Skin epidermis (tissue), 12 donors: ENCODE data around the gene TFPI.
"Not testable (repeated sequence)": the region's sequence is repeated elsewhere in the genome, so short reads cannot be mapped to it uniquely, and the experiment has no call there.

Experiments
- H3K27ac ChIP-seq, 21 experiments: fragments of 200-600 bp; sonication (generic) in 11 of 21; one replicate each; pipeline ENCODE4 v1.5.0; 2020; ENCODE audit warnings: mild to moderate bottlenecking in 3 of 21, inconsistent platforms in 2 of 21, moderate library complexity in 2 of 21
- H3K4me3 ChIP-seq, 7 experiments: fragments of 200-600 bp; sonication (generic) in 2 of 7; one replicate each; pipeline ENCODE4 v1.5.0; 2020; ENCODE audit warnings: inconsistent platforms in 2 of 7, mild to moderate bottlenecking in 2 of 7, moderate library complexity in 1 of 7

TFPI gene

DNA sequence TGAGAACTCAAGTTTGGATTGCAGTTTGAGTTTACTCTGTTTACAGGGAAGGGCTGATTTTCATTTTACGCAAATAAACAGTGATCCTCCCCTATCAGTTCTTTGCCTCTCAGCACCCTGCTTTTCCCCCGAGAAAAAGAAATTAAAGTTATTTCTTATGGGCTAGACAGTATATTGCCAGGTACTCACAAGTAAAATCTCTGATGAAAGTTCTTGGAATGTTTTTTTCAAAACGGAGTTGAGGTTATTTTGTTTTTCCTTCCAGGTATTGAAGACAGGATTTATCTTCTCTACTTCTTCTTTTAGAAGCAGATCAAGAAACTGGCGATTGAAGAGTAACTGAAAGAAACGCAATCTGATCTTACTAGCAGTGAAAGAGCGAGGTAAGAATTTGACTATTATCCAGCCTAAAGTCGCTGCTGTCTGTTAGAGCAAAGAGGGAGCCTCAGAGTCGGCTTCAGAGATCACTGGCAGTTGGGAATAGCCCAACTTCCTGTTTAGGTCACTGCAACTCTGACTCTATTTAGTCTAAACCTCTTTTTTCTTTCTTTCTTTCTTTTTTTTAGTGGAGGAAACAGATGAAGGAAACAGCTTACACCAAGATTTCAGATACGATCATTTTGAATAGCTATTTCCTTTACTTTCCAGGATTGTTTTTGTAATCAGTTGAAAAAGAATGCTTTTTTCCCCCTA is at the start of gene TFPI:
Gene TFPI (minus strand): TSS at position 425 of the 693 bp plus-strand sequence. CDS start 50,667 bp downstream, outside the sequence.
- H3K4me3 ChIP-seq, result peak within 1 kb of the TSS; percentile 3 to 38 (median 27)
- H3K27ac ChIP-seq, result peak within 1 kb of the TSS in 17 of 21 experiments; percentile 16 to 86 (median 66)

DNA sequence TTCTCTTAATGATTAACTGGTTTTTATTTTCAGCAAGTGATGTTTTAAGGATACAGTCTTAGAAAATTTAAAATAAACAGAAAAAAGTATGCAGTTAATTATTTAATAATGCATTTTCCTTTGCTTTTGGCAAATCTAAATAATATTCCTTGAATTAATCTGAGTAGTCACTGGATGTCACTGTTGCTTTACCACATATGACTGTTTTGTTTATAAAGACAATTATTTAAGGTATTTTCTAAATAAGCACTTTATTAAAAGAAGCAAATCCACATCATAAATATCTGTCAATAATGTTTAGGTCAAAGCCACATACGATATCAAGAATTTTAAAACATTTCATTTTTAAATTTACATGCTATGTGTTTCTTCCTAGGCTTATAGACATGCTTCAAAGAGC is 40.6 kb upstream of the TFPI start:
- Histone ChIP-seq H3K4me3 (no peak overlapping the region), H3K27ac (no peak overlapping the region)

GRCh38 chr2:187593697-187594096 is 39.5 kb upstream of the TFPI start:
- Histone ChIP-seq H3K27ac (no peak overlapping the region), H3K4me3 (no peak overlapping the region)

GRCh38 chr2:187593098-187593497 is 38.9 kb upstream of the TFPI start:
- Histone ChIP-seq H3K4me3 (no peak overlapping the region), H3K27ac (no peak overlapping the region)

DNA sequence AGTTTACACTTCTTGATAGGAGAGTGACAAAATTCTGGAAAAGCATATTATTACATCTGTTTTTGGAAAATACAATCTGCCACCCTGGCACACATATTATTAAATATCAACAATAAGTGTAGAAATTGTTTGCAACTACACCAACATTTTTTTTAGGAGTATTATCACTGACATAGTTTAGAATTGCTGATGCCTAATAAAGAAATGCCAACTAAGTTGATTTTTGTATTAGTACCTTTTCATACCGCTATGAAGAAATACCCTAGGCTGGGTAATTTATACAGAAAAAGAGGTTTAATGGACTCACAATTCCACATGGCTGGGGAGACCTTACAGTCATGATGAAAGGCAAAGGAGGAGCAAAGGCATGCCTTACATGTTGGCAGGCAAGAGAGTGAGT is 35.9 kb upstream of the TFPI start:
- H3K27ac ChIP-seq, result no peak overlapping the region
- H3K4me3 ChIP-seq, result no peak overlapping the region

GRCh38 chr2:187586011-187586641 is 31.9 kb upstream of the TFPI start:
- Histone ChIP-seq H3K27ac (no peak overlapping the region), H3K4me3 (no peak overlapping the region)

DNA sequence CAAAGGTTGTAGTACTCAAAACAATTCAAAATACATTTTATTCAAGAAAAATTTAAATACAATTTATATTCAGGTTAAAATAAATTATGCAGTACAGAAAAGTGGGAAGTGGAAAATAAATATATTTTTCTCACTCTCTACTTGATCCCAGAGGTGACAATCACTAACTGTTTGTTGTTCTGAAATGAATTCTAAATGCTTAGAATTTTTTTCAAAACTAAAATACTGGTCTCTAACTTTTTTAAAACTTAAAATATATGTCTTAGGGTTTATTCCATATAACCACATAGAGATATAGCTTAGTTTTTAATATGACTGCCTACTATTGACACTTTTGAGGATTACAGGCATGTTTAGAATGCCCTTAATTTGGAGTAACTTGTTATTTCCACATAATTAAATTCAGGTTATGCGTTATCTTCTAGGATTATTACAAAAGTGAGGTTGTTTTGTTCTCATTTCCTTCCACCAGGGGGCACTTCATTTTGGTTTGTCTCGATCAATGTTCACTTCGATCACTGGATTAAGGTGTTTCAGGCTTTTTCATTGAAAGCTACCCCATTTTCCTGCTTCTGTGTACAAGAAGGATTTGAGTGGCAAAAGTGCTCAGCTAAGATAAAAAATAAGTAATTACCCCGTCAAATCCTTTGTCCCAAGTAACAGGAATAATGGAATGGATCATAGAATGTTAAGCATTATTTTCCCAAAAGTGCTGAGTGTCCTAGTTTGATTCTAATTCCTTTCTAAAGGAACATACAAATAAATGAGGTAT is 27.1 kb upstream of the TFPI start:
- Histone ChIP-seq H3K4me3 (peak overlapping the region in 2 of 7 experiments; percentile 5 to 25), H3K27ac (peak overlapping the region in 1 of 21 experiments; percentile 4)

DNA sequence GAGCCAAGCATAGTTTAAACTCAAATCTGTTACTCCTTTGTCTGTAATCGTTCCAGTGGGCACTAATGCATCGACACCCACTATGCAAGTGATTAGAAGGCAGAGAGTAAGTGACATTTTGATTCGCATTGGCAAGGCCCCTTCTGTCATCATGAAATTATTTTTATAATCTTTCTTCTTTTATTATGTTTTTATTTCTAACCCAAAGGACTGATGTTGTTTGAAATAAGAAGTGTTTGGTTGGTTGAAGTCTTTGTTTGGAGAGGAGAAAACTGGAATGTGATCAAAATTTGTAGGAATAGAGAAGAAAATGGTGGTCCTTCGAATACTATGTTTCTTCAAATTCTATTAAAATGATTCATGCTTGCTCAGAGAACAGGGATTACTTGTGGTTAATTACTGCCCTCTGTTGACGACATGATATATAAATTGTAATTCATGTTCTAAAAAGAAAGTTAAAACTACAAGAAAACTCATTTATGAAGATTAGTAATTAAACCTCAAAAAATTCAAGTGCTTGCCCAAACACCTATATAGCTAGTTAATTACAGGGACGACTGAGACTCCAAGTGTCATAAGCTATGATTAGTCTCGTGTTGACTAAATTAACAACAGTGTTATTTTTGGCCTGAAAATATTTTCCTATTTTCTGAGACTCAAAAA is 26.4 kb upstream of the TFPI start:
- H3K4me3 ChIP-seq, result peak overlapping the region in 2 of 7 experiments; percentile 5 to 25
- H3K27ac ChIP-seq, result peak overlapping the region in 1 of 21 experiments; percentile 4

- no peak overlapping the region for H3K4me3 ChIP-seq
- H3K27ac ChIP-seq, result no peak overlapping the region
Observed at GRCh38 chr2:187577310-187577709, 23.1 kb upstream of the TFPI start.

DNA sequence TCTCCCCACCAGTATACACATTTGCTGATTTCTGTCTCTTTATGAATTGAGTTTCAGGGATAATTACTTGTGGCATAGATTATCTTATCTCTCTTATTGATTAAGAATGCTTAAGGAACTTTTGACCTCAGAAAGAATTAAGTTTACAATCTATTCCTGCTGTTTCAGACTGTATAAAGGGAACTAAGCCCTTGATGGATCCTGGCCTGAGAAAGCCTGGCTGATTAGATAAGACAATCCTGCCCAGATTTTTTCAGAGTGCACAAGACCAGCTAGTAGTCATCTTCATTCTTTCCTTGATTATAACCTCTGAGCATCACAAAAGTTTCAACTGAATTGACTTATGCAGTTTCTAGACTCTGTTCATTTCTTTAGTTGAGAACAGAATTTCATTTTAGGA is 22.7 kb upstream of the TFPI start:
- no peak overlapping the region for H3K27ac ChIP-seq

DNA sequence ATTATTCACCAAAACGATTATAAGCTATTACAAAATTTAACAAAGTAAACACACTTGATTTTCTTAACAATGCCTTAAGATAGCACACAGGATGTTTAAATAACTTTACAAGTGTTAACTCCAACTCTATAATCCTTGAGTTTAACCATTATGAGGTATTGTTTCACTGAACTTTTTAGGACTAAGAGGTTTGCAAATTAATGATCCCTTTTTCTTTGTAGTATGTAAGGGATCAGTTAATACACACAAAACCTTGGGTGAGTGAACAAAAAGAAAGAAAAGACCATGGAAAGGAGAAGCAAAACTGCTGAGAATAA is 21.5 kb upstream of the TFPI start:
- H3K27ac ChIP-seq, result peak overlapping the region in 2 of 21 experiments; percentile 8

More for the DNA sequence above, 22.7 kb upstream of the TFPI start:
- no peak overlapping the region for H3K4me3 ChIP-seq

DNA sequence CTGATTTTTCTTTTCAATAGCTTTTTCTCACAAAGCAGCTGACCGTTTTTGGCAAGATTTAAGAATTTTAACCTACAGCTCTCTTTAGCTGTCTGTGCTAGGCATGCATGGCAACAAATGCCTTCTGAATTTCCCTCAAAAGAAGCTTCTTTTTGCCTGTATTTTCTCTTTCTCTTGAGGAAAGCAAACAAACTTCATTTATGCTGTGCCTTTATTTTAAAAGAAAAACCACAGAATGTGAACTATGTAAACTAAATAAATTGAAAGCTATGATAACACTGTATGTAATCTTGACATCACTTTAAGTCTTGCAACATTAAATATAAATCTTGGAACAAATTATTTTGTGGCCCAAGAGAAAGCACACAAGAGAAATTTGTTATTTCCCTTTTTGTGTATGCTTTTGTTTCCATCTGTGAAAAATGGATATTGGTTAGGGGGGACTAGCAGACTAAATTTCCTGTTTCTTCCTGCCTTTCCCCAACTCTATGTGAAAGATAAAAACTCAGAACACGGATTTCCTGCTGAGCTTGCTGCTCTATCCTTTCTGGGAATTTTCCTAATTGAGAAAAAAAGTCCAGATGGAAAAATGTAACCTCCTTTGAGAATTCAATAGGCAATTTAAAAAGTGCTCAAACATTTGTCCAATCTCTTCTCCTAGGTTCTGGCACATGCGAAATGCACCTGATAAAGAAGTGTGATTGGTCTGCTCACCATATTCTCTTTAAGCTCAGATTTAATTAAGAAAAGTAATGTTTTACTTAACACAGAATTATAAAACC is 20.9 kb upstream of the TFPI start:
- peak overlapping the region in 7 of 21 experiments; percentile 1 to 50 (median 10) for H3K27ac ChIP-seq

More for the DNA sequence above, 21.5 kb upstream of the TFPI start:
- H3K4me3 ChIP-seq, result no peak overlapping the region

GRCh38 chr2:187573722-187574121 is 19.5 kb upstream of the TFPI start:
- no peak overlapping the region for H3K27ac ChIP-seq
- H3K4me3 ChIP-seq, result no peak overlapping the region

More for the DNA sequence above, 20.9 kb upstream of the TFPI start:
- no peak overlapping the region for H3K4me3 ChIP-seq

- not testable (repeated sequence) for H3K4me3 ChIP-seq, H3K27ac ChIP-seq
Observed at GRCh38 chr2:187571996-187572395, 17.8 kb upstream of the TFPI start.

GRCh38 chr2:187569571-187569970 is 15.3 kb upstream of the TFPI start:
- no peak overlapping the region for H3K27ac ChIP-seq
- H3K4me3 ChIP-seq, result no peak overlapping the region

DNA sequence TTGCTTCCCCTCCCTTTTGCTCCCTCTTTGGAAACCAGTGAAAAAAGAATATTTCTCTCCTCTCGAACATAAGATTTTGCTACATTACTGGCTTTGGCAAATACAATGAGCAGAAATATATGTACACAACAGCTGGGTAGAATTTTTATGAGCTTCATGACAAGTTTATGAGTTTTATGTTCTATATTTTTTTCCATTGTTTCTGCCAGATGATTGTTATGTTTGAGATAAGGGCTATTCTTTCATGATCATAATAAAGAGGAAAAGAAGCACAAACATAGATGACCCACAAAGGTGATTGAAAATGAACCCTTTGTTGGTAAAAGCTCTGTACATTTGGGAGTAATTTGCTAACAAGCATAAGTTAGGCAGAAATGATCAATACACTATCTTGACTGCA is 14.8 kb upstream of the TFPI start:
- Histone ChIP-seq H3K4me3 (no peak overlapping the region), H3K27ac (no peak overlapping the region)

DNA sequence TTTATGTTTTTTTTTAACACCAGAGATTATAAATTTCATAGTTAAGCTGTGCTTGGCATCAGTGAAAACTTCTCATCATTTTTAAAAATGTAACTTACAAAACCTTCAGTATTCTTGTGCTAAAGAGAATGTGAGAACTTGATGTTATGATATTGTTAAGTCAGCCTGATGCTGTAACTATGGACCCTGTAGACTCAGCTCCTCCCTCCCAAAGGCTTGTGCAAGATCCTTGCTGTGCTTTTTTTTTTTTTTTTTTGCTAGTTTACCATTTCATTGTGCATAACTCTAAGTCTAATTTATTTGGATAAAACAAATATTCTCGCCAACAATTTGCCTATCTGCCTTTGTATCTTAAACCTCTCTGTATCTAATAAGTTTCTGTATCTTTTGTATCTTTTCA is 12.9 kb upstream of the TFPI start:
- H3K4me3 ChIP-seq, result no peak overlapping the region
- no peak overlapping the region for H3K27ac ChIP-seq

GRCh38 chr2:187566712-187567111 is 12.5 kb upstream of the TFPI start:
- no peak overlapping the region for H3K27ac ChIP-seq
- no peak overlapping the region for H3K4me3 ChIP-seq

GRCh38 chr2:187566266-187566665 is 12.0 kb upstream of the TFPI start:
- Histone ChIP-seq H3K27ac (no peak overlapping the region), H3K4me3 (no peak overlapping the region)
